ENCODE data around the gene SLC15A3.
"Not testable (repeated sequence)": the region's sequence is repeated elsewhere in the genome, so short reads cannot be mapped to it uniquely, and the experiment has no call there.

Gene SLC15A3

GRCh38 chr11:60985991-60986915 is 34.3 kb upstream of the SLC15A3 start:
- H3K27ac Mint-ChIP-seq (ENCODE audit: low read depth) = peak overlapping the region; percentile 92
- H3K4me1 Mint-ChIP-seq = peaks cover 74% of the 10 kb centered on the region
- ATAC-seq (replicated peaks; ENCODE audit: extremely low read depth, poor library complexity, severe bottlenecking) = peak; percentile 95
- peak; percentile 67 to 92 for DNase-seq (ENCODE audit: low spot score in 2 of 2)
- H3K9me3 Mint-ChIP-seq = no peaks in the 10 kb centered on the region
- peak overlapping the region; percentile 63 for H3K4me3 Mint-ChIP-seq
- no peaks in the 10 kb centered on the region for H3K27me3 Mint-ChIP-seq
- H3K36me3 Mint-ChIP-seq (ENCODE audit: insufficient read depth) = peaks cover 70% of the 10 kb centered on the region

GRCh38 chr11:60985501-60985900 is 33.5 kb upstream of the SLC15A3 start:
- ATAC-seq (replicated peaks; ENCODE audit: extremely low read depth, poor library complexity, severe bottlenecking) (no peak), DNase-seq (ENCODE audit: low spot score in 2 of 2) (no peak)
- Mint-ChIP-seq H3K27me3 (no peaks in the 10 kb centered on the region), H3K27ac (ENCODE audit: low read depth) (peak overlapping the region; percentile 92), H3K36me3 (ENCODE audit: insufficient read depth) (peaks cover 65% of the 10 kb centered on the region), H3K4me3 (peak overlapping the region; percentile 63), H3K4me1 (peaks cover 69% of the 10 kb centered on the region), H3K9me3 (no peaks in the 10 kb centered on the region)

- H3K27me3 Mint-ChIP-seq = no peaks in the 10 kb centered on the region
- H3K36me3 Mint-ChIP-seq (ENCODE audit: insufficient read depth) = peaks cover 61% of the 10 kb centered on the region
- DNase-seq (ENCODE audit: low spot score in 2 of 2) (no peak), ATAC-seq (replicated peaks; ENCODE audit: extremely low read depth, poor library complexity, severe bottlenecking) (no peak)
- peaks cover 74% of the 10 kb centered on the region for H3K4me1 Mint-ChIP-seq
- H3K9me3 Mint-ChIP-seq = no peaks in the 10 kb centered on the region
- H3K27ac Mint-ChIP-seq (ENCODE audit: low read depth) = peak overlapping the region; percentile 92
- H3K4me3 Mint-ChIP-seq = peak overlapping the region; percentile 63
These were observed 32.7 kb upstream of the SLC15A3 start for GRCh38 chr11:60984636-60985035.

GRCh38 chr11:60984149-60984548 is 32.2 kb upstream of the SLC15A3 start:
- Mint-ChIP-seq H3K36me3 (ENCODE audit: insufficient read depth) (peaks cover 56% of the 10 kb centered on the region), H3K9me3 (no peaks in the 10 kb centered on the region)

GRCh38 chr11:60982184-60982583 is 30.2 kb upstream of the SLC15A3 start:
- Mint-ChIP-seq H3K27ac (ENCODE audit: low read depth) (peak overlapping the region; percentile 92), H3K9me3 (no peaks in the 10 kb centered on the region), H3K4me1 (peaks cover 80% of the 10 kb centered on the region), H3K27me3 (no peaks in the 10 kb centered on the region), H3K4me3 (peak overlapping the region; percentile 63), H3K36me3 (ENCODE audit: insufficient read depth) (peaks cover 52% of the 10 kb centered on the region)
- ATAC-seq (replicated peaks; ENCODE audit: extremely low read depth, poor library complexity, severe bottlenecking) (no peak), DNase-seq (ENCODE audit: low spot score in 2 of 2) (no peak)

More at GRCh38 chr11:60984149-60984548, 32.2 kb upstream of the SLC15A3 start:
- H3K27ac Mint-ChIP-seq (ENCODE audit: low read depth) = peak overlapping the region; percentile 92
- peak overlapping the region; percentile 63 for H3K4me3 Mint-ChIP-seq
- ATAC-seq (replicated peaks; ENCODE audit: extremely low read depth, poor library complexity, severe bottlenecking) = no peak
- peaks cover 74% of the 10 kb centered on the region for H3K4me1 Mint-ChIP-seq
- DNase-seq (ENCODE audit: low spot score in 2 of 2) = no peak
- no peaks in the 10 kb centered on the region for H3K27me3 Mint-ChIP-seq

- peak overlapping the region; percentile 92 for H3K27ac Mint-ChIP-seq (ENCODE audit: low read depth)
- no peaks in the 10 kb centered on the region for H3K27me3 Mint-ChIP-seq
- peaks cover 79% of the 10 kb centered on the region for H3K4me1 Mint-ChIP-seq
- H3K4me3 Mint-ChIP-seq = peak overlapping the region; percentile 63
- DNase-seq (ENCODE audit: low spot score in 2 of 2) (no peak), ATAC-seq (replicated peaks; ENCODE audit: extremely low read depth, poor library complexity, severe bottlenecking) (no peak)
- no peaks in the 10 kb centered on the region for H3K9me3 Mint-ChIP-seq
- H3K36me3 Mint-ChIP-seq (ENCODE audit: insufficient read depth) = peaks cover 50% of the 10 kb centered on the region
These were observed 29.5 kb upstream of the SLC15A3 start for GRCh38 chr11:60981515-60981914.

GRCh38 chr11:60978546-60979380 is 26.8 kb upstream of the SLC15A3 start:
- no peaks in the 10 kb centered on the region for H3K27me3 Mint-ChIP-seq
- H3K4me3 Mint-ChIP-seq = peak overlapping the region; percentile 71
- H3K4me1 Mint-ChIP-seq = peaks cover 79% of the 10 kb centered on the region
- peak; percentile 77 for ATAC-seq (replicated peaks; ENCODE audit: extremely low read depth, poor library complexity, severe bottlenecking)
- peak overlapping the region; percentile 93 for H3K27ac Mint-ChIP-seq (ENCODE audit: low read depth)
- H3K36me3 Mint-ChIP-seq (ENCODE audit: insufficient read depth) = peaks cover 45% of the 10 kb centered on the region
- H3K9me3 Mint-ChIP-seq = no peaks in the 10 kb centered on the region
- DNase-seq (ENCODE audit: low spot score in 2 of 2) = peak in 1 of 2 donors; percentile 40

- no peaks in the 10 kb centered on the region for H3K27me3 Mint-ChIP-seq
- peaks cover 44% of the 10 kb centered on the region for H3K36me3 Mint-ChIP-seq (ENCODE audit: insufficient read depth)
- H3K4me3 Mint-ChIP-seq = peak overlapping the region; percentile 71
- no peak for ATAC-seq (replicated peaks; ENCODE audit: extremely low read depth, poor library complexity, severe bottlenecking)
- no peaks in the 10 kb centered on the region for H3K9me3 Mint-ChIP-seq
- DNase-seq (ENCODE audit: low spot score in 2 of 2) = no peak
- peaks cover 77% of the 10 kb centered on the region for H3K4me1 Mint-ChIP-seq
- peak overlapping the region; percentile 93 for H3K27ac Mint-ChIP-seq (ENCODE audit: low read depth)
These were observed 25.9 kb upstream of the SLC15A3 start for GRCh38 chr11:60977836-60978235.

- peaks cover 44% of the 10 kb centered on the region for H3K36me3 Mint-ChIP-seq (ENCODE audit: insufficient read depth)
- no peak for DNase-seq (ENCODE audit: low spot score in 2 of 2)
- peaks cover 71% of the 10 kb centered on the region for H3K4me1 Mint-ChIP-seq
- H3K9me3 Mint-ChIP-seq = no peaks in the 10 kb centered on the region
- H3K27me3 Mint-ChIP-seq = no peaks in the 10 kb centered on the region
- peak overlapping the region; percentile 71 for H3K4me3 Mint-ChIP-seq
- no peak for ATAC-seq (replicated peaks; ENCODE audit: extremely low read depth, poor library complexity, severe bottlenecking)
- peak overlapping the region; percentile 93 for H3K27ac Mint-ChIP-seq (ENCODE audit: low read depth)
These were observed 25.2 kb upstream of the SLC15A3 start for GRCh38 chr11:60977224-60977623.

GRCh38 chr11:60974726-60975125 is 22.8 kb upstream of the SLC15A3 start:
- Mint-ChIP-seq H3K4me1 (peaks cover 80% of the 10 kb centered on the region), H3K9me3 (no peaks in the 10 kb centered on the region), H3K27ac (ENCODE audit: low read depth) (peak overlapping the region; percentile 90), H3K4me3 (peak overlapping the region; percentile 89), H3K27me3 (no peaks in the 10 kb centered on the region), H3K36me3 (ENCODE audit: insufficient read depth) (peaks cover 43% of the 10 kb centered on the region)
- ATAC-seq (replicated peaks; ENCODE audit: extremely low read depth, poor library complexity, severe bottlenecking) (no peak), DNase-seq (ENCODE audit: low spot score in 2 of 2) (no peak)

GRCh38 chr11:60974316-60974715 is 22.3 kb upstream of the SLC15A3 start:
- H3K9me3 Mint-ChIP-seq; ATAC-seq (replicated peaks; ENCODE audit: extremely low read depth, poor library complexity, severe bottlenecking); DNase-seq (ENCODE audit: low spot score in 2 of 2); H3K27me3 Mint-ChIP-seq: not testable (repeated sequence)
- Mint-ChIP-seq H3K4me3 (peak overlapping the region; percentile 89), H3K4me1 (peaks cover 76% of the 10 kb centered on the region), H3K27ac (ENCODE audit: low read depth) (peak overlapping the region; percentile 90), H3K36me3 (ENCODE audit: insufficient read depth) (peaks cover 43% of the 10 kb centered on the region)

GRCh38 chr11:60973699-60974098 is 21.7 kb upstream of the SLC15A3 start:
- Mint-ChIP-seq H3K27ac (ENCODE audit: low read depth) (peak overlapping the region; percentile 90), H3K4me3 (peak overlapping the region; percentile 89), H3K4me1 (peaks cover 69% of the 10 kb centered on the region), H3K9me3 (no peaks in the 10 kb centered on the region), H3K27me3 (no peaks in the 10 kb centered on the region), H3K36me3 (ENCODE audit: insufficient read depth) (peaks cover 43% of the 10 kb centered on the region)
- DNase-seq (ENCODE audit: low spot score in 2 of 2) (no peak), ATAC-seq (replicated peaks; ENCODE audit: extremely low read depth, poor library complexity, severe bottlenecking) (no peak)
